H1 (cell line): Measurements from ENCODE around the gene SH2D1B. TPM values are rescaled to one million over a fixed set of nuclear protein-coding genes. Genes with fewer than 3 reads are reported as not detected.

Experiments
- BCL11A ChIP-seq, 2 experiments: IDR thresholded peaks; one replicate each; pipeline ENCODE4 v1.6.1; 2011; ENCODE audit warnings: low read depth in 2 of 2, low read length in 2 of 2, mild to moderate bottlenecking in 2 of 2
- CTBP2 ChIP-seq: IDR thresholded peaks from 2 replicates; pipeline ENCODE4 v1.7.0; 2011; ENCODE audit warnings: borderline replicate concordance, mild to moderate bottlenecking, moderate library complexity, mixed read lengths, low read length; ENCODE audit not compliant: insufficient read depth, insufficient read length
- HDAC2 ChIP-seq, 2 experiments: fragments of 300-600 bp in 1 of 2; sonication (generic) in 1 of 2; IDR thresholded peaks; 2 replicates each; pipeline ENCODE4 v1.6.1; 2011 to 2012; ENCODE audit warnings: low read depth in 2 of 2, low read length in 2 of 2, mild to moderate bottlenecking in 2 of 2, moderate library complexity in 2 of 2, borderline replicate concordance in 1 of 2, inconsistent platforms in 1 of 2
- MAFK ChIP-seq: IDR thresholded peaks from 2 replicates; pipeline ENCODE4 v1.6.1; 2012; ENCODE audit warnings: low read depth, mild to moderate bottlenecking, improper control_type of control experiment, low read length
- NRF1 ChIP-seq: IDR thresholded peaks from 2 replicates; pipeline ENCODE4 v1.6.1; 2011; ENCODE audit warnings: mild to moderate bottlenecking, low read depth, low read length, improper control_type of control experiment
- SIN3A ChIP-seq, 2 experiments: IDR thresholded peaks in 1 of 2; conservative IDR thresholded peaks in 1 of 2; 2 replicates each; pipeline ENCODE4 v1.6.1; 2011 to 2012; ENCODE audit warnings: low read length in 2 of 2, improper control_type of control experiment in 1 of 2, low read depth in 1 of 2, mild to moderate bottlenecking in 1 of 2
- polyA plus RNA-seq, 7 experiments: library from polyadenylated mRNA; depleted of rRNA in 3 of 7; stranded (reverse) in 5 of 7; unstranded in 2 of 7; fragments of >200 nt in 5 of 7; fragments of 200-250 nt in 2 of 7; gene quantifications; 1 replicate in 5 of 7; 2 replicates in 1 of 7; 4 replicates in 1 of 7; pipeline versions ENCODE4 v1.2.1 to v1.2.3, GENCODE V29; 2011 to 2013; ENCODE audit warnings: missing spikeins in 2 of 7, mixed read lengths in 2 of 7
- total RNA-seq: library from RNA; stranded (reverse); fragmentation: NEBNext Ultra II Directional; extraction: Animal tissue kit (Norgen Biotek cat#: 25700); gene quantifications from 2 replicates; pipeline ENCODE4 v1.2.1, GENCODE V29; 2021
- TF ChIP-seq, protein P1 (sequence below): fragments of 300-600 bp; sonication (generic); IDR thresholded peaks from 2 replicates; pipeline ENCODE4 v1.7.1; 2012; ENCODE audit warnings: low read length, moderate library complexity, mild to moderate bottlenecking, inconsistent platforms; ENCODE audit not compliant: insufficient replicate concordance

Gene SH2D1B
- total and polyA plus RNA-seq, 2 of the 8 experiments (the other 6 are each of a cell fraction or from before 2014, with no cell fraction given) = not detected

DNA sequence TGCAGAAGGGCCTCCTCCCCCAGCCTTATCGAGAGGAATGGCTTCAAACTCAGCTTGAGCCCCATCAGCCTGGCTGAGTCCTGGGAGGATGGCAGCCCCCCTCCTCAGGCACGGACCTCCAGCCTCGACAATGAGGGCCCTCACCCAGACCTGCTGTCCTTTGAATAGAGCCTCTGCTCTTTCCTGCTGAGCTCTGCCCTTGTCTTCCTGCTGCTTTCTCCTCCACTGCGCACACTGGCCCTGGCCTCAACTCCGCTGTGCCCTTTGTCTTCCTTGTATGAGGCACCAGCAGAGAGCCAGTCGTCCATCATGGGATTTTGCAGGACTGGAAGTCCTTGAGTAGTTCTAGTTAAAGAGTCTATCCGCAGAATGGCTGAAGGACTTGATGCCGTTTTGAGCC is 28.4 kb downstream of the SH2D1B start (continued):
- TF ChIP-seq, protein P1, sequence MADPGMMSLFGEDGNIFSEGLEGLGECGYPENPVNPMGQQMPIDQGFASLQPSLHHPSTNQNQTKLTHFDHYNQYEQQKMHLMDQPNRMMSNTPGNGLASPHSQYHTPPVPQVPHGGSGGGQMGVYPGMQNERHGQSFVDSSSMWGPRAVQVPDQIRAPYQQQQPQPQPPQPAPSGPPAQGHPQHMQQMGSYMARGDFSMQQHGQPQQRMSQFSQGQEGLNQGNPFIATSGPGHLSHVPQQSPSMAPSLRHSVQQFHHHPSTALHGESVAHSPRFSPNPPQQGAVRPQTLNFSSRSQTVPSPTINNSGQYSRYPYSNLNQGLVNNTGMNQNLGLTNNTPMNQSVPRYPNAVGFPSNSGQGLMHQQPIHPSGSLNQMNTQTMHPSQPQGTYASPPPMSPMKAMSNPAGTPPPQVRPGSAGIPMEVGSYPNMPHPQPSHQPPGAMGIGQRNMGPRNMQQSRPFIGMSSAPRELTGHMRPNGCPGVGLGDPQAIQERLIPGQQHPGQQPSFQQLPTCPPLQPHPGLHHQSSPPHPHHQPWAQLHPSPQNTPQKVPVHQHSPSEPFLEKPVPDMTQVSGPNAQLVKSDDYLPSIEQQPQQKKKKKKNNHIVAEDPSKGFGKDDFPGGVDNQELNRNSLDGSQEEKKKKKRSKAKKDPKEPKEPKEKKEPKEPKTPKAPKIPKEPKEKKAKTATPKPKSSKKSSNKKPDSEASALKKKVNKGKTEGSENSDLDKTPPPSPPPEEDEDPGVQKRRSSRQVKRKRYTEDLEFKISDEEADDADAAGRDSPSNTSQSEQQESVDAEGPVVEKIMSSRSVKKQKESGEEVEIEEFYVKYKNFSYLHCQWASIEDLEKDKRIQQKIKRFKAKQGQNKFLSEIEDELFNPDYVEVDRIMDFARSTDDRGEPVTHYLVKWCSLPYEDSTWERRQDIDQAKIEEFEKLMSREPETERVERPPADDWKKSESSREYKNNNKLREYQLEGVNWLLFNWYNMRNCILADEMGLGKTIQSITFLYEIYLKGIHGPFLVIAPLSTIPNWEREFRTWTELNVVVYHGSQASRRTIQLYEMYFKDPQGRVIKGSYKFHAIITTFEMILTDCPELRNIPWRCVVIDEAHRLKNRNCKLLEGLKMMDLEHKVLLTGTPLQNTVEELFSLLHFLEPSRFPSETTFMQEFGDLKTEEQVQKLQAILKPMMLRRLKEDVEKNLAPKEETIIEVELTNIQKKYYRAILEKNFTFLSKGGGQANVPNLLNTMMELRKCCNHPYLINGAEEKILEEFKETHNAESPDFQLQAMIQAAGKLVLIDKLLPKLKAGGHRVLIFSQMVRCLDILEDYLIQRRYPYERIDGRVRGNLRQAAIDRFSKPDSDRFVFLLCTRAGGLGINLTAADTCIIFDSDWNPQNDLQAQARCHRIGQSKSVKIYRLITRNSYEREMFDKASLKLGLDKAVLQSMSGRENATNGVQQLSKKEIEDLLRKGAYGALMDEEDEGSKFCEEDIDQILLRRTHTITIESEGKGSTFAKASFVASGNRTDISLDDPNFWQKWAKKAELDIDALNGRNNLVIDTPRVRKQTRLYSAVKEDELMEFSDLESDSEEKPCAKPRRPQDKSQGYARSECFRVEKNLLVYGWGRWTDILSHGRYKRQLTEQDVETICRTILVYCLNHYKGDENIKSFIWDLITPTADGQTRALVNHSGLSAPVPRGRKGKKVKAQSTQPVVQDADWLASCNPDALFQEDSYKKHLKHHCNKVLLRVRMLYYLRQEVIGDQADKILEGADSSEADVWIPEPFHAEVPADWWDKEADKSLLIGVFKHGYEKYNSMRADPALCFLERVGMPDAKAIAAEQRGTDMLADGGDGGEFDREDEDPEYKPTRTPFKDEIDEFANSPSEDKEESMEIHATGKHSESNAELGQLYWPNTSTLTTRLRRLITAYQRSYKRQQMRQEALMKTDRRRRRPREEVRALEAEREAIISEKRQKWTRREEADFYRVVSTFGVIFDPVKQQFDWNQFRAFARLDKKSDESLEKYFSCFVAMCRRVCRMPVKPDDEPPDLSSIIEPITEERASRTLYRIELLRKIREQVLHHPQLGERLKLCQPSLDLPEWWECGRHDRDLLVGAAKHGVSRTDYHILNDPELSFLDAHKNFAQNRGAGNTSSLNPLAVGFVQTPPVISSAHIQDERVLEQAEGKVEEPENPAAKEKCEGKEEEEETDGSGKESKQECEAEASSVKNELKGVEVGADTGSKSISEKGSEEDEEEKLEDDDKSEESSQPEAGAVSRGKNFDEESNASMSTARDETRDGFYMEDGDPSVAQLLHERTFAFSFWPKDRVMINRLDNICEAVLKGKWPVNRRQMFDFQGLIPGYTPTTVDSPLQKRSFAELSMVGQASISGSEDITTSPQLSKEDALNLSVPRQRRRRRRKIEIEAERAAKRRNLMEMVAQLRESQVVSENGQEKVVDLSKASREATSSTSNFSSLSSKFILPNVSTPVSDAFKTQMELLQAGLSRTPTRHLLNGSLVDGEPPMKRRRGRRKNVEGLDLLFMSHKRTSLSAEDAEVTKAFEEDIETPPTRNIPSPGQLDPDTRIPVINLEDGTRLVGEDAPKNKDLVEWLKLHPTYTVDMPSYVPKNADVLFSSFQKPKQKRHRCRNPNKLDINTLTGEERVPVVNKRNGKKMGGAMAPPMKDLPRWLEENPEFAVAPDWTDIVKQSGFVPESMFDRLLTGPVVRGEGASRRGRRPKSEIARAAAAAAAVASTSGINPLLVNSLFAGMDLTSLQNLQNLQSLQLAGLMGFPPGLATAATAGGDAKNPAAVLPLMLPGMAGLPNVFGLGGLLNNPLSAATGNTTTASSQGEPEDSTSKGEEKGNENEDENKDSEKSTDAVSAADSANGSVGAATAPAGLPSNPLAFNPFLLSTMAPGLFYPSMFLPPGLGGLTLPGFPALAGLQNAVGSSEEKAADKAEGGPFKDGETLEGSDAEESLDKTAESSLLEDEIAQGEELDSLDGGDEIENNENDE = no peak
- TF ChIP-seq HDAC2 (IDR thresholded peaks at IDR 0.05; ENCODE audit: borderline replicate concordance in 1 of 2, low read depth in 2 of 2, low read length in 2 of 2) (no peak), MAFK (no peak), BCL11A (IDR thresholded peaks at IDR 0.05; ENCODE audit: low read depth in 2 of 2, low read length in 2 of 2) (no peak), CTBP2 (no peak), NRF1 (no peak), SIN3A (conservative IDR thresholded peaks at IDR 0.05 in 1 of 2, IDR thresholded peaks at IDR 0.05 in 1 of 2; ENCODE audit: low read depth in 1 of 2, low read length in 2 of 2) (no peak)
